Endothelial cell of umbilical vein (primary cell): ENCODE results near the gene CAMKMT. TPM values are rescaled to one million over a fixed set of nuclear protein-coding genes. Genes with fewer than 3 reads are reported as not detected.

Experiments
- BruUV-seq: library from RNA; stranded (reverse); fragments of 400-500 nt; replicated peaks from 2 replicates; lab custom pipeline; 2021; lab: Mats Ljungman, UMichigan
- CTCF ChIA-PET: fragments of 300-600, 350-600 bp; sonication (Branson Sonifier 250); formaldehyde crosslinking; loops from one replicate; lab custom pipeline; 2021; ENCODE audit warnings: antibody characterized with exemption, inconsistent platforms; lab: Charles Lee
- POLR2A ChIA-PET: fragments of 300-600, 350-600 bp; sonication (Branson Sonifier 250); formaldehyde crosslinking; loops from one replicate; lab custom pipeline; 2021; ENCODE audit warnings: antibody characterized with exemption, inconsistent platforms; lab: Charles Lee
- DNase-seq: peaks from one replicate; pipeline ENCODE4 v3.0.0-alpha.2; 2011; ENCODE audit warnings: low read depth, low spot score
- FAIRE-seq: peaks from 2 replicates; lab custom pipeline; 2011; peaks lifted over from hg19 to GRCh38; lab: Jason Lieb, UNC
- H2AFZ ChIP-seq: 2 replicates; pipeline ENCODE4 v1.6.0; 2012; ENCODE audit warnings: low read depth, low read length, control low read depth, inconsistent platforms
- H3K27ac ChIP-seq: 2 replicates; pipeline ENCODE4 v1.5.1; 2011; ENCODE audit warnings: low read depth, mild to moderate bottlenecking, control low read depth, low read length, moderate library complexity; ENCODE audit not compliant: insufficient read depth
- H3K27me3 ChIP-seq, 2 experiments: 2 replicates each; pipeline versions ENCODE4 v1.6.0 to v1.6.1; 2011; ENCODE audit warnings: low read length in 2 of 2, mixed read lengths in 1 of 2; ENCODE audit not compliant: control insufficient read depth in 2 of 2, insufficient read depth in 2 of 2
- H3K36me3 ChIP-seq, 2 experiments: 2 replicates in 1 of 2; 3 replicates in 1 of 2; pipeline ENCODE4 v1.5.1; 2011; ENCODE audit warnings: low read length in 2 of 2, mild to moderate bottlenecking in 1 of 2, moderate library complexity in 1 of 2; ENCODE audit not compliant: control insufficient read depth in 2 of 2, insufficient read depth in 2 of 2; ENCODE audit errors: extremely low read depth in 1 of 2
- H3K4me1 ChIP-seq: 3 replicates; pipeline ENCODE4 v1.5.1; 2011; ENCODE audit warnings: mild to moderate bottlenecking, low read length; ENCODE audit not compliant: control insufficient read depth, insufficient read depth; ENCODE audit errors: extremely low read depth
- H3K4me2 ChIP-seq: 2 replicates; pipeline ENCODE4 v1.6.1; 2011; ENCODE audit warnings: low read length, control low read depth, mixed read lengths; ENCODE audit not compliant: insufficient read depth
- H3K4me3 ChIP-seq, 3 experiments: fragments of 200-600 bp in 1 of 3; sonication (generic), shearing (Covaris generic) in 1 of 3; replicated peaks in 1 of 3; 2 replicates each; pipeline ENCODE4 v1.5.1; 2011 to 2016; ENCODE audit warnings: control low read depth in 3 of 3, low read length in 3 of 3, mild to moderate bottlenecking in 2 of 3, inconsistent platforms in 1 of 3, low read depth in 1 of 3, moderate library complexity in 1 of 3; ENCODE audit not compliant: insufficient read depth in 1 of 3
- H3K79me2 ChIP-seq: 2 replicates; pipeline ENCODE4 v1.6.0; 2012; ENCODE audit warnings: low read length, inconsistent platforms; ENCODE audit not compliant: control insufficient read depth, insufficient read depth
- H3K9ac ChIP-seq: replicated peaks from 2 replicates; pipeline ENCODE3; 2011; ENCODE audit warnings: low read length, control low read depth; ENCODE audit not compliant: insufficient read depth; ENCODE audit errors: extremely low read depth
- H3K9me1 ChIP-seq: replicated peaks from 3 replicates; pipeline ENCODE4 v1.6.0; 2011; ENCODE audit warnings: mild to moderate bottlenecking, low read length; ENCODE audit not compliant: control insufficient read depth, insufficient read depth; ENCODE audit errors: extremely low read depth
- H3K9me3 ChIP-seq: replicated peaks from 2 replicates; pipeline ENCODE4 v1.5.1; 2012; ENCODE audit warnings: low read length, inconsistent platforms; ENCODE audit not compliant: control insufficient read depth, insufficient read depth
- H4K20me1 ChIP-seq: replicated peaks from 2 replicates; pipeline ENCODE3; 2011; ENCODE audit warnings: mild to moderate bottlenecking, low read length; ENCODE audit not compliant: control insufficient read depth, insufficient read depth; ENCODE audit errors: extremely low read depth
- EZH2 ChIP-seq: IDR thresholded peaks from 2 replicates; pipeline ENCODE4 v1.6.1; 2012; ENCODE audit warnings: borderline replicate concordance, low read depth, mild to moderate bottlenecking, moderate library complexity, low read length, inconsistent platforms; ENCODE audit not compliant: severe bottlenecking
- FOS ChIP-seq: IDR thresholded peaks from 2 replicates; pipeline ENCODE4 v1.6.1; 2011; ENCODE audit warnings: mild to moderate bottlenecking, low read length, moderate library complexity, borderline replicate concordance; ENCODE audit not compliant: insufficient read depth
- GATA2 ChIP-seq: IDR thresholded peaks from 2 replicates; pipeline ENCODE4 v1.7.0; 2011; ENCODE audit warnings: low read depth, mild to moderate bottlenecking, moderate library complexity, mixed read lengths, low read length; ENCODE audit not compliant: insufficient read length, insufficient read depth
- JUN ChIP-seq: IDR thresholded peaks from 2 replicates; pipeline ENCODE4 v1.6.1; 2011; ENCODE audit warnings: borderline replicate concordance, low read depth; ENCODE audit not compliant: insufficient read length, insufficient read depth
- MAX ChIP-seq: IDR thresholded peaks from 2 replicates; pipeline ENCODE4 v1.6.1; 2011; ENCODE audit not compliant: insufficient read depth, insufficient read length
- MYC ChIP-seq: IDR thresholded peaks from one replicate; pipeline ENCODE4 v1.6.1; 2011; ENCODE audit warnings: mild to moderate bottlenecking, low read depth, low read length
- POLR2A ChIP-seq: IDR thresholded peaks from 2 replicates; pipeline ENCODE4 v1.6.1; 2012; ENCODE audit warnings: low read depth, mild to moderate bottlenecking, control low read depth, low read length
- POLR2AphosphoS5 ChIP-seq: IDR thresholded peaks from 2 replicates; pipeline ENCODE4 v1.6.1; 2012; ENCODE audit warnings: low read depth, mild to moderate bottlenecking, control low read depth, low read length, moderate library complexity; ENCODE audit not compliant: insufficient read depth
- dilution Hi-C: fragments of 300-500 bp; cut with MboI; formaldehyde crosslinking; loops from one replicate; pipeline ENCODE4 v1.15.0; 2019; ENCODE audit warnings: low sequenced_read_pairs; ENCODE audit not compliant: extremely low pct_ligation_motif_present
- intact Hi-C: fragments of 100-400 bp; cut with micrococcal nuclease; formaldehyde crosslinking; loops from one replicate; pipeline ENCODE4 v1.10.0; 2022
- polyA plus RNA-seq, 4 experiments: library from polyadenylated mRNA; depleted of rRNA in 3 of 4; stranded (reverse) in 3 of 4; unstranded in 1 of 4; fragments of >200 nt; gene quantifications; 2 replicates each; pipeline versions ENCODE4 v1.2.1 to v1.2.3, GENCODE V29; 2011 to 2012; ENCODE audit warnings: missing spikeins in 1 of 4
- total RNA-seq: library from RNA; stranded (reverse); gene quantifications from 2 replicates; pipeline ENCODE4 v1.2.3, GENCODE V29; 2021
- TF ChIP-seq, protein P1 (sequence below), 2 donors: IDR thresholded peaks; 1 replicate in 1 of 2; 2 replicates in 1 of 2; pipeline ENCODE4 v1.5.1; 2011; ENCODE audit warnings: low read length in 2 of 2, mild to moderate bottlenecking in 2 of 2, moderate library complexity in 2 of 2, control low read depth in 1 of 2, inconsistent platforms in 1 of 2, low read depth in 1 of 2; ENCODE audit not compliant: insufficient read depth in 1 of 2; ENCODE audit errors: extremely low read depth in 1 of 2

Gene CAMKMT
- total and polyA plus RNA-seq, 2 donors (not counting 3 experiments of a cell fraction or from before 2014, with no cell fraction given): 4.1 to 10.7 TPM

DNA sequence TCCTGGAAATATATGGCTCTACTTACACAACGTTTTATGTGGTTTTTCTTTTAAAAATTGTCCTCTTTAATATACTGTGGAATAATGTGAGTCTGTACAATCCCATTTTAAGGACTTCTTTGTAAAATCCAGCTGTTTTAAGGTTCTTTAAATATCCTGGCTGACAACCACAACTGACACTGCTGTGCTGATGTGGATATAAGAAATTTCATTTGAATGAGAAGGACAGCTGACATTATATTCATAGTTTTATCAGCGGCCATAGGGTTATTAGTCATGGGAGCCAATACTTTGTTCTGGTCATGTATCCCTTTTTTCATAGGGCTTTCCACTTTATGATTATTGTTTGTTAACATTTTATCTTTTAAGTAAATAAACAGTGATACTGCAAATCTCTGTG lies 169.5 kb downstream of the CAMKMT start:
- no peak overlapping the region for H2AFZ ChIP-seq
- H4K20me1 ChIP-seq: no peaks in the 10 kb centered on the region
- H3K79me2 ChIP-seq: no peaks in the 10 kb centered on the region
- BruUV-seq: no TSS peak
- POLR2A ChIA-PET: no interaction called here
- no peaks in the 10 kb centered on the region for H3K9me1 ChIP-seq
- H3K27ac ChIP-seq: no peak overlapping the region
- intact Hi-C loops: no loop called here
- no peaks in the 10 kb centered on the region for H3K36me3 ChIP-seq
- DNase-seq: no peak
- no peaks in the 10 kb centered on the region for H3K9me3 ChIP-seq
- CTCF ChIA-PET: no interaction called here
- H3K9ac ChIP-seq: no peak overlapping the region
- dilution Hi-C loops: no loop called here
- H3K4me1 ChIP-seq: no peaks in the 10 kb centered on the region
- no peaks in the 10 kb centered on the region for H3K27me3 ChIP-seq
- no peak for FAIRE-seq
- TF ChIP-seq POLR2AphosphoS5: no peak
- no peak for TF ChIP-seq MAX
- H3K4me2 ChIP-seq: no peak overlapping the region
- no peak overlapping the region for H3K4me3 ChIP-seq

- FAIRE-seq: no peak
- no peaks in the 10 kb centered on the region for H3K4me1 ChIP-seq
- no peaks in the 10 kb centered on the region for H4K20me1 ChIP-seq
- H3K9me3 ChIP-seq: no peaks in the 10 kb centered on the region
- H3K9ac ChIP-seq: no peak overlapping the region
- no peaks in the 10 kb centered on the region for H3K27me3 ChIP-seq
- POLR2A ChIA-PET: no interaction called here
- no peak overlapping the region for H3K27ac ChIP-seq
- H3K4me3 ChIP-seq: no peak overlapping the region
- CTCF ChIA-PET: interaction anchor here (1.2 kb wide), 1 partner anchor 53 kb away, joined by 5 read pairs; no protein-coding TSS in a partner anchor
- intact Hi-C loops: no loop called here
- H2AFZ ChIP-seq: no peak overlapping the region
- DNase-seq: no peak
- dilution Hi-C loops: no loop called here
- no peak overlapping the region for H3K4me2 ChIP-seq
- H3K79me2 ChIP-seq: no peaks in the 10 kb centered on the region
- H3K9me1 ChIP-seq: no peaks in the 10 kb centered on the region
- TF ChIP-seq POLR2A (no peak), POLR2AphosphoS5 (no peak), FOS (no peak), MAX (no peak), MYC (no peak), GATA2 (no peak), JUN (no peak), EZH2 (no peak)
- TF ChIP-seq, protein P1, sequence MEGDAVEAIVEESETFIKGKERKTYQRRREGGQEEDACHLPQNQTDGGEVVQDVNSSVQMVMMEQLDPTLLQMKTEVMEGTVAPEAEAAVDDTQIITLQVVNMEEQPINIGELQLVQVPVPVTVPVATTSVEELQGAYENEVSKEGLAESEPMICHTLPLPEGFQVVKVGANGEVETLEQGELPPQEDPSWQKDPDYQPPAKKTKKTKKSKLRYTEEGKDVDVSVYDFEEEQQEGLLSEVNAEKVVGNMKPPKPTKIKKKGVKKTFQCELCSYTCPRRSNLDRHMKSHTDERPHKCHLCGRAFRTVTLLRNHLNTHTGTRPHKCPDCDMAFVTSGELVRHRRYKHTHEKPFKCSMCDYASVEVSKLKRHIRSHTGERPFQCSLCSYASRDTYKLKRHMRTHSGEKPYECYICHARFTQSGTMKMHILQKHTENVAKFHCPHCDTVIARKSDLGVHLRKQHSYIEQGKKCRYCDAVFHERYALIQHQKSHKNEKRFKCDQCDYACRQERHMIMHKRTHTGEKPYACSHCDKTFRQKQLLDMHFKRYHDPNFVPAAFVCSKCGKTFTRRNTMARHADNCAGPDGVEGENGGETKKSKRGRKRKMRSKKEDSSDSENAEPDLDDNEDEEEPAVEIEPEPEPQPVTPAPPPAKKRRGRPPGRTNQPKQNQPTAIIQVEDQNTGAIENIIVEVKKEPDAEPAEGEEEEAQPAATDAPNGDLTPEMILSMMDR (IDR thresholded peaks at IDR 0.05; ENCODE audit: extremely low read depth in 1 of 2, insufficient read depth in 1 of 2, low read depth in 1 of 2, low read length in 2 of 2): no peak
- no TSS peak for BruUV-seq
- H3K36me3 ChIP-seq: no peaks in the 10 kb centered on the region
Observed at GRCh38 chr2:44532031-44532430, 170.3 kb downstream of the CAMKMT start.
